ENCODE data around the gene OSBP2.

The OSBP2 gene

DNA sequence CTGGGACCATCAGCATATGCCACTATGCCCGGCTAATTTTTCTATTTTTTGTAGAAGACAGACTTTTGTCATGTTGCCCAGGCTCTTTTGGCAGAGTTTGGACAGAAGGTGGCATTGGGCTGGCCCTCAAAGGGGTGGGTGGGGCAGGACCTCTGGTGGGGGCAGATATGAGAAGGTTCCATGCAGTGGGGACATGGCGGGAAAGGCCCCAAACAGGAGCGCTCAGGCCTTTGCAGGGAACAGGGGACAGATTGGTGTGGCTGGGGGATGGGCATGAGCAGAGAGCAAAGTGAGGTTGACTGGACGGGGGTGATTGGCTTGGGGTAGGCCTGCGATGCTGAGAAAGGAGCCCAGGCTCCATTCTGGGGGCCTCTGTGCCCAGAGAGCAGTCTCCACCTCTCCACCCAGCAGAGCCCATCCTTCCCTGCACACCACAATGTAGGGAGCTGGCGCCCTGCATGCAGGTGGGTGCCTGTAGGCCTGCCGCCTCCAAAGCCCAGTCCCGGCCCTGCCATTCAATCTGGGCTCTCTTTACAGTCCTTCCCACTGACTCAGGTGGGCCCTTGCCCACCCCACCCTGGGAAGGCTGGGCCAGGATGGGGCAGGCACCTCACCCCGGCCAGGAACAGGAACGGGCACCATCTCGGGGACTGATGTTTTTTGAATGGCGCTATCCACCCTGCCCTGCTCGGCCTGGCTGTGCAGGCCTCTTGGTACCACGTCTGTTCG, 175.2 kb downstream of the OSBP2 start:
- Histone ChIP-seq H2BK12ac (ENCODE audit: low read length) (no peak overlapping the region), H3K9me3 (ENCODE audit: insufficient read depth, low read depth, low read length) (peaks cover 1% of the 10 kb centered on the region), H3K18ac (ENCODE audit: low read length) (no peak overlapping the region), H4K12ac (ENCODE audit: low read depth, low read length) (no peak overlapping the region), H3K14ac (ENCODE audit: low read length) (no peak overlapping the region), H3K23ac (ENCODE audit: low read length) (no peak overlapping the region), H2BK5ac (ENCODE audit: low read depth, low read length, poor library complexity) (no peak overlapping the region), H4K91ac (ENCODE audit: low read depth, low read length) (no peak overlapping the region), H3K4ac (ENCODE audit: low read depth, low read length) (no peak overlapping the region), H3K4me2 (ENCODE audit: low read length) (no peak overlapping the region), H4K8ac (ENCODE audit: low read depth, low read length) (no peak overlapping the region), H3K27me3 (ENCODE audit: insufficient read depth, low read length) (no peaks in the 10 kb centered on the region), H3K79me1 (ENCODE audit: low read length) (no peaks in the 10 kb centered on the region), H3K27ac (ENCODE audit: low read depth, low read length) (no peak overlapping the region), H2BK120ac (ENCODE audit: insufficient read depth, low read length, poor library complexity) (no peak overlapping the region), H2AK5ac (ENCODE audit: low read length) (no peak overlapping the region), H3K9ac (ENCODE audit: low read length) (no peak overlapping the region), H3K4me1 (ENCODE audit: control insufficient read depth in 1 of 2, insufficient read depth in 2 of 2, low read length in 2 of 2) (peaks cover 0 to 2% of the 10 kb centered on the region in 2 experiments), H3K36me3 (ENCODE audit: control insufficient read depth in 1 of 2, insufficient read depth in 2 of 2, low read length in 2 of 2) (no peaks in the 10 kb centered on the region), H3K79me2 (ENCODE audit: control insufficient read depth, insufficient read depth, low read length, poor library complexity) (no peaks in the 10 kb centered on the region), H3K4me3 (ENCODE audit: low read depth, low read length) (no peak overlapping the region), H2AFZ (ENCODE audit: insufficient read depth, low read length, poor library complexity) (no peak overlapping the region)
- DNase-seq = no peak
- no CpG with 5 or more reads among the region's 15 CpGs for WGBS (ENCODE audit: extremely low coverage, insufficient coverage, insufficient read length)

DNA sequence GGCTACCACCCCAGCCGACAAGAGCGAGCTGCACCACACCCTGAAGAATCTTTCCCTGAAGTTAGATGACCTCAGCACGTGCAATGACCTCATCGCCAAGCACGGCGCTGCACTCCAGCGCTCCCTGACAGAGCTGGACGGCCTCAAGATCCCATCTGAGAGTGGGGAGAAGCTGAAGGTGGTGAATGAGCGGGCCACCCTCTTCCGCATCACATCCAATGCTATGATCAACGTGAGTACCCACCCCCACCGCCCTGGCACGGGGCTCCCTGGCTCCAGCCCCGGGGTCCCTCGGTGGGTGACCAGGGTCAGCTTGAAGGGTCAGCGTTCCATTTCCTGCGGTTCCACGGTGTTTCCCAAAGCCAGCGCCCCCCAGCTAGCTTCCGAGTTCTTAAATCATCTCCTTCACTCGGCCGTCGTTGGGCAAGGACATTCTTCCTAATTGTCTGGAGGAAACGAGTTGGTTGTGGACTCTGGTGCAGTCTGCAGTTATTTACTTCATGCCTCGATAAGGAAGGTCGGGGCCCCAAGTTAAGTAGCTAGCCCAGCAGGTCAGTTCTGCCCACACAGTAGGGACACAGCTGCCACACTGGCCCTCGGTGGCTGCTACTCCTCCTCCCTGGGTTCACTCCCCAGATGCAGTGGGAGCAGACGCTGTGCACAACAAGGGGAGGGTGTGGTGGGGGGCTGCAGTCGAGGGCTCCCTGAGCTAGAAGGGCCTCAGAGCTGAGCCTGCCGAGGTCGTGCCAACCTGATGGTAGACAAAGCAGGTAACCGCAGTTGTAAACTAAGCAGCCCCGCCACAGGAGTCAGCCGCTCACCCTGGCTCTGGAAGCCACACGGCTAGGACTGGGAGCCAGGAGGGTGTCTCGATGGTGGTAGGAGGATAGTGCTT, 176.0 kb downstream of the OSBP2 start:
- DNase-seq = no peak
- H3K27me3 ChIP-seq (ENCODE audit: insufficient read depth, low read length) = no peaks in the 10 kb centered on the region
- H3K36me3 ChIP-seq (ENCODE audit: control insufficient read depth in 1 of 2, insufficient read depth in 2 of 2, low read length in 2 of 2) = no peaks in the 10 kb centered on the region
- peaks cover 0 to 2% of the 10 kb centered on the region in 2 experiments for H3K4me1 ChIP-seq (ENCODE audit: control insufficient read depth in 1 of 2, insufficient read depth in 2 of 2, low read length in 2 of 2)
- no peak overlapping the region for H2BK5ac ChIP-seq (ENCODE audit: low read depth, low read length, poor library complexity)
- H2BK12ac ChIP-seq (ENCODE audit: low read length) = no peak overlapping the region
- H3K9me3 ChIP-seq (ENCODE audit: insufficient read depth, low read depth, low read length) = peaks cover 1% of the 10 kb centered on the region
- H3K4me2 ChIP-seq (ENCODE audit: low read length) = no peak overlapping the region
- no peak overlapping the region for H3K27ac ChIP-seq (ENCODE audit: low read depth, low read length)
- no peaks in the 10 kb centered on the region for H3K79me2 ChIP-seq (ENCODE audit: control insufficient read depth, insufficient read depth, low read length, poor library complexity)
- H2AFZ ChIP-seq (ENCODE audit: insufficient read depth, low read length, poor library complexity) = no peak overlapping the region
- no peak overlapping the region for H4K12ac ChIP-seq (ENCODE audit: low read depth, low read length)
- H4K91ac ChIP-seq (ENCODE audit: low read depth, low read length) = no peak overlapping the region
- no CpG with 5 or more reads among the region's 36 CpGs for WGBS (ENCODE audit: extremely low coverage, insufficient coverage, insufficient read length)
- no peak overlapping the region for H3K9ac ChIP-seq (ENCODE audit: low read length)
- no peak overlapping the region for H3K23ac ChIP-seq (ENCODE audit: low read length)
- H2AK5ac ChIP-seq (ENCODE audit: low read length) = no peak overlapping the region
- H3K14ac ChIP-seq (ENCODE audit: low read length) = no peak overlapping the region
- H4K8ac ChIP-seq (ENCODE audit: low read depth, low read length) = no peak overlapping the region
- H3K79me1 ChIP-seq (ENCODE audit: low read length) = no peaks in the 10 kb centered on the region
- H3K4ac ChIP-seq (ENCODE audit: low read depth, low read length) = no peak overlapping the region
- no peak overlapping the region for H2BK120ac ChIP-seq (ENCODE audit: insufficient read depth, low read length, poor library complexity)
- H3K4me3 ChIP-seq (ENCODE audit: low read depth, low read length) = no peak overlapping the region
- no peak overlapping the region for H3K18ac ChIP-seq (ENCODE audit: low read length)

DNA sequence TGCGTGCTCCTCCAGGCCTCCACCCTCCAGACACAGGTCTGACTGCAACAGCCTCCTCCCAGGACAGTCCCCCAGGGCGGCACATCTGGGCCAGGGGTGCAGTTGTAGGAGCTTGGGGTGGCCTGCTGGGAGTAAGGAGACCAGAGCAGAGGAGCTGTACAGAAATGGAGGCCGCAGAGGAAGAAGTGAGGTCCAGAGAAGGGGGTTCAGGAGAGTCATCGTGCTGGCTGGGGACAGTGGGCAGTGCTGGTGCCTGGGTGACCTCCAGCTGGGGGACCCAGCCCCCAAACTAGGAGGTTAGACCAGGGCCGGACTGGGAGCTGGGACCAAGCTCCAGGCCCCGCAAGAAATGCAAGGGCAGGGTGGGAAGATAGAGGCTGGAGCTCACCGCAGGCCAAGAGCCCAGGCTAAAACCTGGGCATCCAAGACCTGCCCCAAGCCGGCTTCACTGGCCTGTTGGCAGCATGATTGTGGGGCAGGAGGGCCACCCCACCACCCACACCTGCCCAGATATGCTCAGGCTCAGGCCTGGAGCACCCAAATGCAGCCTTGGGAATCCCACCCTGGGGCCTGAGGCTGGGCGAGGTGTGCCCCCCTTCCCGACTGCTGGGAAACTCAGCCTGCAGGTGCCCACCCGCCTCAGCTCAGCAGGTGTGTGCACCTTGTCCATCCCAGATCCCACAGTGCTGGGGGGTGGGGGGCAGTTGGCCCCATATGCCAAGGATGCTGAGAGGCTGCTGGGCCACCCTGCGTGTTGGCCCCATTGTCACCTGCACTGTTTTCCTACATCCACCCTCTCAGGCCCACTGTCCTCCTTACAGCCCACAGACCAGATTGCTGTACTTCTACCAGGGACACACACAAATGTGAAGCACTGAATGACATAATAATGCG, 177.0 kb downstream of the OSBP2 start:
- H2BK12ac ChIP-seq (ENCODE audit: low read length) = no peak overlapping the region
- no peak overlapping the region for H2BK120ac ChIP-seq (ENCODE audit: insufficient read depth, low read length, poor library complexity)
- H2AFZ ChIP-seq (ENCODE audit: insufficient read depth, low read length, poor library complexity) = no peak overlapping the region
- H3K23ac ChIP-seq (ENCODE audit: low read length) = no peak overlapping the region
- no peak overlapping the region for H3K18ac ChIP-seq (ENCODE audit: low read length)
- H4K8ac ChIP-seq (ENCODE audit: low read depth, low read length) = no peak overlapping the region
- H2BK5ac ChIP-seq (ENCODE audit: low read depth, low read length, poor library complexity) = no peak overlapping the region
- H3K4me1 ChIP-seq (ENCODE audit: control insufficient read depth in 1 of 2, insufficient read depth in 2 of 2, low read length in 2 of 2) = peaks cover 0 to 2% of the 10 kb centered on the region in 2 experiments
- no CpG with 5 or more reads among the region's 13 CpGs for WGBS (ENCODE audit: extremely low coverage, insufficient coverage, insufficient read length)
- no peak overlapping the region for H3K4me2 ChIP-seq (ENCODE audit: low read length)
- H3K4me3 ChIP-seq (ENCODE audit: low read depth, low read length) = no peak overlapping the region
- H3K14ac ChIP-seq (ENCODE audit: low read length) = no peak overlapping the region
- no peak overlapping the region for H4K91ac ChIP-seq (ENCODE audit: low read depth, low read length)
- peaks cover 1% of the 10 kb centered on the region for H3K9me3 ChIP-seq (ENCODE audit: insufficient read depth, low read depth, low read length)
- H3K79me2 ChIP-seq (ENCODE audit: control insufficient read depth, insufficient read depth, low read length, poor library complexity) = no peaks in the 10 kb centered on the region
- H3K36me3 ChIP-seq (ENCODE audit: control insufficient read depth in 1 of 2, insufficient read depth in 2 of 2, low read length in 2 of 2) = no peaks in the 10 kb centered on the region
- H4K12ac ChIP-seq (ENCODE audit: low read depth, low read length) = no peak overlapping the region
- H3K4ac ChIP-seq (ENCODE audit: low read depth, low read length) = no peak overlapping the region
- no peak overlapping the region for H3K9ac ChIP-seq (ENCODE audit: low read length)
- no peaks in the 10 kb centered on the region for H3K27me3 ChIP-seq (ENCODE audit: insufficient read depth, low read length)
- H2AK5ac ChIP-seq (ENCODE audit: low read length) = no peak overlapping the region
- no peak overlapping the region for H3K27ac ChIP-seq (ENCODE audit: low read depth, low read length)
- no peaks in the 10 kb centered on the region for H3K79me1 ChIP-seq (ENCODE audit: low read length)
- no peak for DNase-seq
